Embryonic facial prominence (tissue), 1 donor: Measurements from ENCODE around the gene MAP2K6.

Experiments
- DNase-seq: peaks from one replicate; pipeline ENCODE4 v3.0.0-alpha.2; 2016; ENCODE audit errors: extremely low spot score

MAP2K6 gene

GRCh38 chr17:69578385-69578936, 164.0 kb downstream of the MAP2K6 start:
- no peak for DNase-seq

- DNase-seq, result no peak
Measured at GRCh38 chr17:69579961-69580677, 165.6 kb downstream of the MAP2K6 start.

- DNase-seq, result no peak
Measured at GRCh38 chr17:69581061-69581961, 166.8 kb downstream of the MAP2K6 start.

- DNase-seq, result no peak
Measured at GRCh38 chr17:69588316-69588715, 173.8 kb downstream of the MAP2K6 start.

- DNase-seq, result no peak
Measured at GRCh38 chr17:69588827-69589239, 174.3 kb downstream of the MAP2K6 start.

GRCh38 chr17:69590671-69591070, 176.2 kb downstream of the MAP2K6 start:
- DNase-seq, result no peak

- no peak for DNase-seq
Measured at GRCh38 chr17:69592692-69593350, 178.3 kb downstream of the MAP2K6 start.

GRCh38 chr17:69593351-69593715, 178.8 kb downstream of the MAP2K6 start:
- no peak for DNase-seq

- DNase-seq, result no peak
Measured at GRCh38 chr17:69593716-69594115, 179.2 kb downstream of the MAP2K6 start.

- no peak for DNase-seq
Measured at GRCh38 chr17:69594641-69595040, 180.1 kb downstream of the MAP2K6 start.

GRCh38 chr17:69596141-69596540, 181.6 kb downstream of the MAP2K6 start:
- no peak for DNase-seq

- no peak for DNase-seq
Measured at GRCh38 chr17:69597898-69598692, 183.6 kb downstream of the MAP2K6 start.

- no peak for DNase-seq
Measured at GRCh38 chr17:69602972-69603371, 188.5 kb downstream of the MAP2K6 start.
